Measurements from ENCODE around the gene ISLR.

ISLR gene

DNA sequence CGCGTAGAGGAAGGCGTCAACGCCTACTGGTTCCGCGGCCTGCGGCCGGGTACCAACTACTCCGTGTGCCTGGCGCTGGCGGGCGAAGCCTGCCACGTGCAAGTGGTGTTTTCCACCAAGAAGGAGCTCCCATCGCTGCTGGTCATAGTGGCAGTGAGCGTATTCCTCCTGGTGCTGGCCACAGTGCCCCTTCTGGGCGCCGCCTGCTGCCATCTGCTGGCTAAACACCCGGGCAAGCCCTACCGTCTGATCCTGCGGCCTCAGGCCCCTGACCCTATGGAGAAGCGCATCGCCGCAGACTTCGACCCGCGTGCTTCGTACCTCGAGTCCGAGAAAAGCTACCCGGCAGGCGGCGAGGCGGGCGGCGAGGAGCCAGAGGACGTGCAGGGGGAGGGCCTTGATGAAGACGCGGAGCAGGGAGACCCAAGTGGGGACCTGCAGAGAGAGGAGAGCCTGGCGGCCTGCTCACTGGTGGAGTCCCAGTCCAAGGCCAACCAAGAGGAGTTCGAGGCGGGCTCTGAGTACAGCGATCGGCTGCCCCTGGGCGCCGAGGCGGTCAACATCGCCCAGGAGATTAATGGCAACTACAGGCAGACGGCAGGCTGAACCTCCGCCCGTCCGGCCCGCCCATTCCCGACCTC, 39.0 kb upstream of the ISLR start:
- no peaks in the 10 kb centered on the region for H4K20me1 ChIP-seq (ENCODE audit: insufficient read depth)
- H2AFZ ChIP-seq (ENCODE audit: low read depth) = no peak overlapping the region
- H3K4me1 ChIP-seq (ENCODE audit: low read depth, poor library complexity, severe bottlenecking) = no peaks in the 10 kb centered on the region
- H3K27ac ChIP-seq = no peak overlapping the region
- H3K36me3 ChIP-seq (ENCODE audit: insufficient read depth) = no peaks in the 10 kb centered on the region
- TF ChIP-seq, protein P1, sequence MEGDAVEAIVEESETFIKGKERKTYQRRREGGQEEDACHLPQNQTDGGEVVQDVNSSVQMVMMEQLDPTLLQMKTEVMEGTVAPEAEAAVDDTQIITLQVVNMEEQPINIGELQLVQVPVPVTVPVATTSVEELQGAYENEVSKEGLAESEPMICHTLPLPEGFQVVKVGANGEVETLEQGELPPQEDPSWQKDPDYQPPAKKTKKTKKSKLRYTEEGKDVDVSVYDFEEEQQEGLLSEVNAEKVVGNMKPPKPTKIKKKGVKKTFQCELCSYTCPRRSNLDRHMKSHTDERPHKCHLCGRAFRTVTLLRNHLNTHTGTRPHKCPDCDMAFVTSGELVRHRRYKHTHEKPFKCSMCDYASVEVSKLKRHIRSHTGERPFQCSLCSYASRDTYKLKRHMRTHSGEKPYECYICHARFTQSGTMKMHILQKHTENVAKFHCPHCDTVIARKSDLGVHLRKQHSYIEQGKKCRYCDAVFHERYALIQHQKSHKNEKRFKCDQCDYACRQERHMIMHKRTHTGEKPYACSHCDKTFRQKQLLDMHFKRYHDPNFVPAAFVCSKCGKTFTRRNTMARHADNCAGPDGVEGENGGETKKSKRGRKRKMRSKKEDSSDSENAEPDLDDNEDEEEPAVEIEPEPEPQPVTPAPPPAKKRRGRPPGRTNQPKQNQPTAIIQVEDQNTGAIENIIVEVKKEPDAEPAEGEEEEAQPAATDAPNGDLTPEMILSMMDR (conservative IDR thresholded peaks at IDR 0.05; ENCODE audit: low read depth, low read length) = no peak
- H3K79me2 ChIP-seq (ENCODE audit: insufficient read depth, low read depth) = no peaks in the 10 kb centered on the region
- H3K4me2 ChIP-seq = no peak overlapping the region
- peaks cover 19% of the 10 kb centered on the region for H3K27me3 ChIP-seq (ENCODE audit: insufficient read depth, low read depth)
- no peak overlapping the region for H3K9ac ChIP-seq
- H3K4me3 ChIP-seq (IDR thresholded peaks at IDR 0.05; ENCODE audit: insufficient read depth, low read depth, low read length) = no peak overlapping the region

DNA sequence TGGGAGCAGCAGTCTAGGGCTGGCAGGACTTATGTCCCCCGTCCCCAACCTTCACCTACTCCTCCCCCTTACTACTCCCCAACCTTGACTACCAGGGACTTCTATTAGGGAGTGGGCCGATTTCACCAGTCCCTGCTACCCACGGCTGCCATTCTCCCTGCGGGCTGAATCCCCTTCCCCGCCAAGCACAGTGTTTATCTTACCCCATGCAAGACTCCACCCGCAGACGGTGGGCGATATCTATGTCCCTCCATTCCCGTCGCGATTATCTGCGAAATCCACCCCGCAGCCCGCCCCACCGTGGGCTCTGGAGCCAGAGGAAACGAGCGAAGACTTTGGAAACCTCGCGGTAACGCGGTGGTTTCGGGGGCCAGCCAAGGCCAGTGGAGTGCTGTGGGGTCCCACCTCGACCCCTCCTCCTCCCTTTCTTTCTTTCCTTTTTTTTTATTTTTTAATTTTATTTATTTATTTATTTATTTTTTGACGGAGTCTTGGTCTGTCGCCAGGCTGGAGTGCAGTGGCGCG, 38.4 kb upstream of the ISLR start:
- Histone ChIP-seq H3K79me2 (ENCODE audit: insufficient read depth, low read depth) (no peaks in the 10 kb centered on the region), H3K4me3 (IDR thresholded peaks at IDR 0.05; ENCODE audit: insufficient read depth, low read depth, low read length) (no peak overlapping the region), H3K4me2 (no peak overlapping the region), H3K27me3 (ENCODE audit: insufficient read depth, low read depth) (peaks cover 16% of the 10 kb centered on the region), H3K9ac (no peak overlapping the region), H3K27ac (no peak overlapping the region), H3K36me3 (ENCODE audit: insufficient read depth) (no peaks in the 10 kb centered on the region), H2AFZ (ENCODE audit: low read depth) (no peak overlapping the region), H3K4me1 (ENCODE audit: low read depth, poor library complexity, severe bottlenecking) (no peaks in the 10 kb centered on the region), H4K20me1 (ENCODE audit: insufficient read depth) (no peaks in the 10 kb centered on the region)
- TF ChIP-seq, protein P1 (conservative IDR thresholded peaks at IDR 0.05; ENCODE audit: low read depth, low read length) = no peak

DNA sequence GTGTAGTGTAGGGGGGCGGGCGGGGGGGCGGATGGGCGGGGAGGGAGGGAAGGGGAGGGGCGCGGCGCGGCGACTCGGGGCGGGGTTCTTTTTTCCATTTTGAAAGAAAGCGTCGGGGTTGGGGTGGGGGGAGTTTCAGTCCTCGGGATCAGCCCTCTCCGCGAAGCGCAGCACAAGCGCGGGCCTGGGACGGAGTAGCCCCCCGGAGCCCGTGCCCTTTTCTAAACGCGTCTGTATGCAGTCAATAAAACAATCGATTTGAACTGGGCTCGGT, 37.0 kb upstream of the ISLR start:
- no peak overlapping the region for H3K4me3 ChIP-seq (IDR thresholded peaks at IDR 0.05; ENCODE audit: insufficient read depth, low read depth, low read length)
- H3K36me3 ChIP-seq (ENCODE audit: insufficient read depth) = no peaks in the 10 kb centered on the region
- H3K27me3 ChIP-seq (ENCODE audit: insufficient read depth, low read depth) = peaks cover 4% of the 10 kb centered on the region; the same call in 1 of the 2 replicates
- H4K20me1 ChIP-seq (ENCODE audit: insufficient read depth) = no peaks in the 10 kb centered on the region
- no peak overlapping the region for H3K4me2 ChIP-seq
- no peaks in the 10 kb centered on the region for H3K79me2 ChIP-seq (ENCODE audit: insufficient read depth, low read depth)
- no peak overlapping the region for H3K27ac ChIP-seq
- H3K4me1 ChIP-seq (ENCODE audit: low read depth, poor library complexity, severe bottlenecking) = no peaks in the 10 kb centered on the region
- H3K9ac ChIP-seq = no peak overlapping the region
- H2AFZ ChIP-seq (ENCODE audit: low read depth) = no peak overlapping the region
- TF ChIP-seq, protein P1 (conservative IDR thresholded peaks at IDR 0.05; ENCODE audit: low read depth, low read length) = no peak

DNA sequence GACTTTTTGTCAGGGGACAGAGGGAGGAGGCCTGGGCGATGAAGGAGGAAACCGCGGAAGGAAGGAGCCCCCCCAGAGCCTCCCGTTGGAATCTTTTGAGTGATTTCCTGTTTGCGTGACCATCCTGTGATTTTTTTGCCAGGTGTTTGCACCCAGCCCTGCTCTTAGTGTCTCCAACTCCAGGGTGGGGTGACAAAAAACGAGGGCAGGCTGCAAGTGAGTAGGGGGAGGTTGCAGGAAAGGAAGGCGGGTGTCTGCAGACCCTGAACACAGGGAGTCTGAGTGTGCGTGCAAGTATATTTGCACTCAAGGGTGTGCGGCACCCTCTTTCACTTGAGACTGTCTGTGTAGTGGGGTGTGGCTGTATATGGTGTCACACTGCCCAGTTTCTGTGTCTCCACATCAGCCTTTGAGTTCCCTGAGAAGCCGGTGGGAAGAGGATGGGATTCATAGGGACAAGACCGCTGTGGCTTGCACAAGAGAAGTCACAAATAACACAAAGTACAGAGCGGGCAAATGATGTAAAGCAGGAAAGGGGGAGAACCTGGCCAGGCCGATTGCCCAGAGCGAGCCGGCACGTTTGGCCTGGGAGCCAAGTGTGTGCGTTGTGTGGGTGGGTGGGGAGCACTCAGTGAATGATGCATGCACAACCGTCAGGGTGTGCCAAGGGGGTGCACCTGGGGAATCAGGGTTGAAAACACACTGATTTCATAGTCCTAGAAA, 36.5 kb upstream of the ISLR start:
- Histone ChIP-seq H3K27me3 (ENCODE audit: insufficient read depth, low read depth) (peaks cover 1% of the 10 kb centered on the region; the same call in 1 of the 2 replicates), H3K4me3 (IDR thresholded peaks at IDR 0.05; ENCODE audit: insufficient read depth, low read depth, low read length) (no peak overlapping the region), H2AFZ (ENCODE audit: low read depth) (no peak overlapping the region), H4K20me1 (ENCODE audit: insufficient read depth) (no peaks in the 10 kb centered on the region), H3K79me2 (ENCODE audit: insufficient read depth, low read depth) (no peaks in the 10 kb centered on the region), H3K27ac (no peak overlapping the region), H3K36me3 (ENCODE audit: insufficient read depth) (no peaks in the 10 kb centered on the region), H3K9ac (no peak overlapping the region), H3K4me2 (no peak overlapping the region), H3K4me1 (ENCODE audit: low read depth, poor library complexity, severe bottlenecking) (no peaks in the 10 kb centered on the region)
- TF ChIP-seq, protein P1 (conservative IDR thresholded peaks at IDR 0.05; ENCODE audit: low read depth, low read length) = no peak
